ENCODE results near the gene CWC25. TPM values are rescaled to one million over a fixed set of nuclear protein-coding genes. Genes with fewer than 3 reads are reported as not detected.

CWC25 gene
- total and polyA plus RNA-seq, 9 of the 15 experiments (the other 6 are each of a cell fraction or from before 2014, with no cell fraction given), result 16.5 to 27.4 (median 23.0) TPM

DNA sequence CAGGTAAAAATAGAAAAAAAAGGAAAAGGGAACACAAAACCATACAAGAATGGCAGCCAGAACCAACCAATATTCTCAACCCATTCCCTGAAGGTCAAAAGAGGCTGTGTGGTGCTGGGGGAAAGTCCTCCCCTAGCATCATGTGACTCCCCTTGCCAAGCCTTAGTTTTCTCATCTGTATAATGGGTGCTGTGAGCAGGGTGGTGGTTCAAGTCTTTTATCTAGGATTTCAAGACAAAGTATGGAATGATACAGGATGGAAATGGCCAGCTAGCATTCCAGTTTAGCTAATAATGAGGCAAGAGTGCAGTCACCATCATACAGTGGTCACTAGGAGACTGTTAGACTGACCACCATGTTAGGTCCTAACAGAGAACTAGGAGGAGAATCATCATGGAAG lies 51.9 kb downstream of the CWC25 start (continued):
- TF ChIP-seq, protein P1, sequence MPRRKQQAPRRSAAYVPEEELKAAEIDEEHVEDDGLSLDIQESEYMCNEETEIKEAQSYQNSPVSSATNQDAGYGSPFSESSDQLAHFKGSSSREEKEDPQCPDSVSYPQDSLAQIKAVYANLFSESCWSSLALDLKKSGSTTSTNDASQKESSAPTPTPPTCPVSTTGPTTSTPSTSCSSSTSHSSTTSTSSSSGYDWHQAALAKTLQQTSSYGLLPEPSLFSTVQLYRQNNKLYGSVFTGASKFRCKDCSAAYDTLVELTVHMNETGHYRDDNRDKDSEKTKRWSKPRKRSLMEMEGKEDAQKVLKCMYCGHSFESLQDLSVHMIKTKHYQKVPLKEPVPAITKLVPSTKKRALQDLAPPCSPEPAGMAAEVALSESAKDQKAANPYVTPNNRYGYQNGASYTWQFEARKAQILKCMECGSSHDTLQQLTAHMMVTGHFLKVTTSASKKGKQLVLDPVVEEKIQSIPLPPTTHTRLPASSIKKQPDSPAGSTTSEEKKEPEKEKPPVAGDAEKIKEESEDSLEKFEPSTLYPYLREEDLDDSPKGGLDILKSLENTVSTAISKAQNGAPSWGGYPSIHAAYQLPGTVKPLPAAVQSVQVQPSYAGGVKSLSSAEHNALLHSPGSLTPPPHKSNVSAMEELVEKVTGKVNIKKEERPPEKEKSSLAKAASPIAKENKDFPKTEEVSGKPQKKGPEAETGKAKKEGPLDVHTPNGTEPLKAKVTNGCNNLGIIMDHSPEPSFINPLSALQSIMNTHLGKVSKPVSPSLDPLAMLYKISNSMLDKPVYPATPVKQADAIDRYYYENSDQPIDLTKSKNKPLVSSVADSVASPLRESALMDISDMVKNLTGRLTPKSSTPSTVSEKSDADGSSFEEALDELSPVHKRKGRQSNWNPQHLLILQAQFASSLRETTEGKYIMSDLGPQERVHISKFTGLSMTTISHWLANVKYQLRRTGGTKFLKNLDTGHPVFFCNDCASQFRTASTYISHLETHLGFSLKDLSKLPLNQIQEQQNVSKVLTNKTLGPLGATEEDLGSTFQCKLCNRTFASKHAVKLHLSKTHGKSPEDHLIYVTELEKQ (CRISPR knock-in tag; IDR thresholded peaks at IDR 0.05), result no peak
- TF ChIP-seq KDM1A (IDR thresholded peaks at IDR 0.05) (peak; percentile 38 to 58; a peak in 1 of 4 replicates), XRCC5 (IDR thresholded peaks at IDR 0.05; ENCODE audit: low read depth, low read length) (no peak), MTA2 (IDR thresholded peaks at IDR 0.05; ENCODE audit: low read depth) (no peak), ZNF217 (CRISPR knock-in tag; IDR thresholded peaks at IDR 0.05) (no peak), RCOR1 (IDR thresholded peaks at IDR 0.05; ENCODE audit: borderline replicate concordance in 1 of 2, low read depth in 2 of 2, low read length in 2 of 2) (0 out of 4 replicates have a peak, but pooled peaks of 1 of the 2 experiments have one; percentile 23), PHB2 (IDR thresholded peaks at IDR 0.05; ENCODE audit: low read depth) (no peak), RAD21 (CRISPR knock-in tag; conservative IDR thresholded peaks at IDR 0.05 in 1 of 2, IDR thresholded peaks at IDR 0.05 in 1 of 2) (no peak), ADNP (tag; IDR thresholded peaks at IDR 0.05) (peak; percentile 75), TAF15 (IDR thresholded peaks at IDR 0.05; ENCODE audit: low read depth, low read length) (no peak), NFE2L1 (tag; IDR thresholded peaks at IDR 0.05; ENCODE audit: borderline replicate concordance, low read depth) (no peak), SRSF3 (IDR thresholded peaks at IDR 0.05; ENCODE audit: insufficient read depth, low read length) (no peak), OTX1 (CRISPR knock-in tag; IDR thresholded peaks at IDR 0.05) (no peak), RBM25 (IDR thresholded peaks at IDR 0.05; ENCODE audit: low read depth, low read length, severe bottlenecking) (peak; percentile 95)
- TF ChIP-seq, protein P2, sequence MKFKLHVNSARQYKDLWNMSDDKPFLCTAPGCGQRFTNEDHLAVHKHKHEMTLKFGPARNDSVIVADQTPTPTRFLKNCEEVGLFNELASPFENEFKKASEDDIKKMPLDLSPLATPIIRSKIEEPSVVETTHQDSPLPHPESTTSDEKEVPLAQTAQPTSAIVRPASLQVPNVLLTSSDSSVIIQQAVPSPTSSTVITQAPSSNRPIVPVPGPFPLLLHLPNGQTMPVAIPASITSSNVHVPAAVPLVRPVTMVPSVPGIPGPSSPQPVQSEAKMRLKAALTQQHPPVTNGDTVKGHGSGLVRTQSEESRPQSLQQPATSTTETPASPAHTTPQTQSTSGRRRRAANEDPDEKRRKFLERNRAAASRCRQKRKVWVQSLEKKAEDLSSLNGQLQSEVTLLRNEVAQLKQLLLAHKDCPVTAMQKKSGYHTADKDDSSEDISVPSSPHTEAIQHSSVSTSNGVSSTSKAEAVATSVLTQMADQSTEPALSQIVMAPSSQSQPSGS (CRISPR knock-in tag; IDR thresholded peaks at IDR 0.05), result no peak
- TF ChIP-seq, protein P3, sequence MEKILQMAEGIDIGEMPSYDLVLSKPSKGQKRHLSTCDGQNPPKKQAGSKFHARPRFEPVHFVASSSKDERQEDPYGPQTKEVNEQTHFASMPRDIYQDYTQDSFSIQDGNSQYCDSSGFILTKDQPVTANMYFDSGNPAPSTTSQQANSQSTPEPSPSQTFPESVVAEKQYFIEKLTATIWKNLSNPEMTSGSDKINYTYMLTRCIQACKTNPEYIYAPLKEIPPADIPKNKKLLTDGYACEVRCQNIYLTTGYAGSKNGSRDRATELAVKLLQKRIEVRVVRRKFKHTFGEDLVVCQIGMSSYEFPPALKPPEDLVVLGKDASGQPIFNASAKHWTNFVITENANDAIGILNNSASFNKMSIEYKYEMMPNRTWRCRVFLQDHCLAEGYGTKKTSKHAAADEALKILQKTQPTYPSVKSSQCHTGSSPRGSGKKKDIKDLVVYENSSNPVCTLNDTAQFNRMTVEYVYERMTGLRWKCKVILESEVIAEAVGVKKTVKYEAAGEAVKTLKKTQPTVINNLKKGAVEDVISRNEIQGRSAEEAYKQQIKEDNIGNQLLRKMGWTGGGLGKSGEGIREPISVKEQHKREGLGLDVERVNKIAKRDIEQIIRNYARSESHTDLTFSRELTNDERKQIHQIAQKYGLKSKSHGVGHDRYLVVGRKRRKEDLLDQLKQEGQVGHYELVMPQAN (IDR thresholded peaks at IDR 0.05; ENCODE audit: borderline replicate concordance), result no peak

Measured in K562 (cell line).